Kidney epithelial cell (primary cell): ENCODE measurements around the gene TMEM234. TPM values are rescaled to one million over a fixed set of nuclear protein-coding genes. Genes with fewer than 3 reads are reported as not detected.

ENCODE experiments used
- DNase-seq: peaks from one replicate; pipeline ENCODE4 v3.0.0-alpha.2; 2010; ENCODE audit warnings: low read depth
- H3K27me3 ChIP-seq: 2 replicates; pipeline ENCODE4 v1.6.0; 2011; ENCODE audit warnings: low read length; ENCODE audit not compliant: control insufficient read depth, insufficient read depth
- H3K36me3 ChIP-seq: 2 replicates; pipeline ENCODE4 v1.5.1; 2011; ENCODE audit warnings: low read length; ENCODE audit not compliant: control insufficient read depth, insufficient read depth
- H3K4me3 ChIP-seq: 2 replicates; pipeline ENCODE4 v1.5.1; 2011; ENCODE audit warnings: low read depth, mild to moderate bottlenecking, control low read depth, low read length
- total RNA-seq: library from RNA; depleted of rRNA; stranded (reverse); fragments of >200 nt; gene quantifications from 2 replicates; pipeline ENCODE4 v1.2.3, GENCODE V29; 2015
- TF ChIP-seq, protein P1 (sequence below): IDR thresholded peaks from 2 replicates; pipeline ENCODE4 v1.5.1; 2011; ENCODE audit warnings: mild to moderate bottlenecking, moderate library complexity, low read length, control low read depth, inconsistent platforms; ENCODE audit not compliant: insufficient read depth, poor library complexity, severe bottlenecking

Gene TMEM234
- total RNA-seq, 1 donor from 2014 or later = 21.1 TPM

- peak overlapping the region; percentile 55 for H3K4me3 ChIP-seq
- no peaks in the 10 kb centered on the region for H3K36me3 ChIP-seq
- H3K27me3 ChIP-seq = no peaks in the 10 kb centered on the region
- no peak for DNase-seq
- TF ChIP-seq, protein P1, sequence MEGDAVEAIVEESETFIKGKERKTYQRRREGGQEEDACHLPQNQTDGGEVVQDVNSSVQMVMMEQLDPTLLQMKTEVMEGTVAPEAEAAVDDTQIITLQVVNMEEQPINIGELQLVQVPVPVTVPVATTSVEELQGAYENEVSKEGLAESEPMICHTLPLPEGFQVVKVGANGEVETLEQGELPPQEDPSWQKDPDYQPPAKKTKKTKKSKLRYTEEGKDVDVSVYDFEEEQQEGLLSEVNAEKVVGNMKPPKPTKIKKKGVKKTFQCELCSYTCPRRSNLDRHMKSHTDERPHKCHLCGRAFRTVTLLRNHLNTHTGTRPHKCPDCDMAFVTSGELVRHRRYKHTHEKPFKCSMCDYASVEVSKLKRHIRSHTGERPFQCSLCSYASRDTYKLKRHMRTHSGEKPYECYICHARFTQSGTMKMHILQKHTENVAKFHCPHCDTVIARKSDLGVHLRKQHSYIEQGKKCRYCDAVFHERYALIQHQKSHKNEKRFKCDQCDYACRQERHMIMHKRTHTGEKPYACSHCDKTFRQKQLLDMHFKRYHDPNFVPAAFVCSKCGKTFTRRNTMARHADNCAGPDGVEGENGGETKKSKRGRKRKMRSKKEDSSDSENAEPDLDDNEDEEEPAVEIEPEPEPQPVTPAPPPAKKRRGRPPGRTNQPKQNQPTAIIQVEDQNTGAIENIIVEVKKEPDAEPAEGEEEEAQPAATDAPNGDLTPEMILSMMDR = peak; percentile 27
Observed at GRCh38 chr1:32240140-32240951, 18.2 kb upstream of the TMEM234 start.

DNA sequence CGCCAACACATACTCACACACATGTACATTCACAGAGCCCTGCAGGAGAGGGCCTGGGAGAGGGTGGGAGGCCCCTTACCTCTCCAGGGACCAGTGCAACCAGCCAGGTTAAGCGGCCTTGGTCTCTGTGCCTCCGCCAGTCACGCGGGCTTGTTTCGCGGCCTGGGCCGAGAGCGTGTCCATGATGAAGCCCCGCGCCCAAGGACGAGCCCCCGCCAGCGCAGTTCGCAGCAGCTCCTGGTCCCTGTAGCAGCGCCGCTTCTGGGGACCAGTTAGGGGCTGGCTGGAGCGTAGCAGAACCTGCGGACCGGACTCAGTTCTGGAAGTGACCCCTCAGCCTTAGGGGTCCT lies 17.6 kb upstream of the TMEM234 start:
- no peak for DNase-seq
- H3K27me3 ChIP-seq = no peaks in the 10 kb centered on the region
- TF ChIP-seq, protein P1 = no peak
- H3K36me3 ChIP-seq = no peaks in the 10 kb centered on the region
- H3K4me3 ChIP-seq = peak overlapping the region; percentile 55

DNA sequence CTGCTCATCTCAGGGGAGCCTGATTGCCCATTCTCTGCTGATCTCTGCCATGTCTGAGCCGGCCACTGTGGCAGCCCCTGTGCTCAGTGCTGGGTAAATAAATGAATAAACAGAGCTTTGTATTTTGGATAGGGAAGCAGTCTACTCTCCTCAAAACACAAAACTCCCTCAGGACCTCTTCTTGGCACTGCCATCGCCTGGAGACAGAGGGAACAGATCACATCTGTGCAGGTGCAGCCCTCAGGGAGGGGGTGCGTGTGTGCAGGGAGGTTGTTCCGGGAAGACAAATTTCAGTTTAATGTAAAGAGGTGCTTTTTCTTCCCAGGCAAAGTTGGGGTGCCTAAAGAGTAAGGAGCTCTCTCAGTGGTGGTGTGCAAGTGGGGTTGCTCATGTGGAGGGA lies 17.2 kb upstream of the TMEM234 start:
- Histone ChIP-seq H3K27me3 (no peaks in the 10 kb centered on the region), H3K4me3 (no peak overlapping the region), H3K36me3 (peaks cover 1% of the 10 kb centered on the region)
- TF ChIP-seq, protein P1 = no peak
- DNase-seq = no peak

DNA sequence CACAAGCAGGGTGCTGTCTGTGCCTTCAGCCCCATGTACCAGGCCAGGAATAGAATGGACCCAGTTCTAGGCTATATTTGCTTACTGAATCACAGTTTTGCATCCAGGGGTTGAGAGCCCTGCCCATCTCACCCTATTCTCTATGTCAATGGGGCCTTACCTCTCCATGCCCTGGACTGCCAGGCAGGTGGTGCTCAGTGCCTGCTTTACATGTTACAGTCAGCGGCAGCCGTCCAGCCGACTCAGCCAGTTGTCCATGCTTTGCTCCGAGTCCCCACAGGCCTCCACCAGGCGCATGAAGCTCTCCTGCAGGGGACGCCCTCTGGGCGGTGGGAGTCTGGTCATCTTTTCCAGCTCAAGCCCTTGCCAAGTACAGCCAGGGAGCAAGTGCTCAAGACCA lies 12.6 kb upstream of the TMEM234 start:
- Histone ChIP-seq H3K36me3 (peaks cover 1% of the 10 kb centered on the region), H3K4me3 (no peak overlapping the region), H3K27me3 (no peaks in the 10 kb centered on the region)
- DNase-seq = no peak
- TF ChIP-seq, protein P1 = no peak

GRCh38 chr1:32232558-32233304 lies 10.6 kb upstream of the TMEM234 start:
- TF ChIP-seq, protein P1 = no peak
- no peak for DNase-seq
- H3K27me3 ChIP-seq = no peaks in the 10 kb centered on the region

More at GRCh38 chr1:32232558-32233304, 10.6 kb upstream of the TMEM234 start:
- Histone ChIP-seq H3K4me3 (no peak overlapping the region), H3K36me3 (peaks cover 3% of the 10 kb centered on the region)
